AG09309 (cell line): Measurements from ENCODE around the gene GRHL1.

Source experiments
- DNase-seq: peaks from one replicate; pipeline ENCODE4 v3.0.0-alpha.2; 2010; ENCODE audit warnings: low read depth
- H3K4me3 ChIP-seq: 2 replicates; pipeline ENCODE4 v1.5.1; 2011; ENCODE audit warnings: mild to moderate bottlenecking, low read depth, low read length, moderate library complexity; ENCODE audit not compliant: control insufficient read depth
- TF ChIP-seq, protein P1 (sequence below): IDR thresholded peaks from 2 replicates; pipeline ENCODE4 v1.5.1; 2011; ENCODE audit warnings: mild to moderate bottlenecking, low read depth, low read length, inconsistent platforms; ENCODE audit not compliant: insufficient read depth, control insufficient read depth; ENCODE audit errors: missing control alignments

GRHL1 gene

DNA sequence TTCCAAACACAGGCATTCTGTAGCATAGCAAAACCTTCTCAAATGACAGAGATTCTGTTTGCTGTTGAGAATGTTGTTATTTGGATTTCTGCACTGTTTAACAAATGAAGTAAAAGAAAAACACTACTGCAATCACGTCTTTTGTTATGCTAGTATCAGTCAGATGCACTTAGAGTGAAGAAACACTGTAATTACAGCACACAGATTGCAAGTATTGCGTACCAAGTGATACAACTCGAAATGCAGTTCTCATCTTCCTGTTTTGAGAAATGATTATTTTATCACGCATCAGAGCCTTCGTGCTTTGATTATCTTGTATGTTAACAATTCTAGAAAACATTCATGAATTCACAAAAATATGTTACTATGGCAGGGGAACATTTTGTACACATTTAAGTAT is 50.1 kb downstream of the GRHL1 start:
- TF ChIP-seq, protein P1, sequence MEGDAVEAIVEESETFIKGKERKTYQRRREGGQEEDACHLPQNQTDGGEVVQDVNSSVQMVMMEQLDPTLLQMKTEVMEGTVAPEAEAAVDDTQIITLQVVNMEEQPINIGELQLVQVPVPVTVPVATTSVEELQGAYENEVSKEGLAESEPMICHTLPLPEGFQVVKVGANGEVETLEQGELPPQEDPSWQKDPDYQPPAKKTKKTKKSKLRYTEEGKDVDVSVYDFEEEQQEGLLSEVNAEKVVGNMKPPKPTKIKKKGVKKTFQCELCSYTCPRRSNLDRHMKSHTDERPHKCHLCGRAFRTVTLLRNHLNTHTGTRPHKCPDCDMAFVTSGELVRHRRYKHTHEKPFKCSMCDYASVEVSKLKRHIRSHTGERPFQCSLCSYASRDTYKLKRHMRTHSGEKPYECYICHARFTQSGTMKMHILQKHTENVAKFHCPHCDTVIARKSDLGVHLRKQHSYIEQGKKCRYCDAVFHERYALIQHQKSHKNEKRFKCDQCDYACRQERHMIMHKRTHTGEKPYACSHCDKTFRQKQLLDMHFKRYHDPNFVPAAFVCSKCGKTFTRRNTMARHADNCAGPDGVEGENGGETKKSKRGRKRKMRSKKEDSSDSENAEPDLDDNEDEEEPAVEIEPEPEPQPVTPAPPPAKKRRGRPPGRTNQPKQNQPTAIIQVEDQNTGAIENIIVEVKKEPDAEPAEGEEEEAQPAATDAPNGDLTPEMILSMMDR = no peak

DNA sequence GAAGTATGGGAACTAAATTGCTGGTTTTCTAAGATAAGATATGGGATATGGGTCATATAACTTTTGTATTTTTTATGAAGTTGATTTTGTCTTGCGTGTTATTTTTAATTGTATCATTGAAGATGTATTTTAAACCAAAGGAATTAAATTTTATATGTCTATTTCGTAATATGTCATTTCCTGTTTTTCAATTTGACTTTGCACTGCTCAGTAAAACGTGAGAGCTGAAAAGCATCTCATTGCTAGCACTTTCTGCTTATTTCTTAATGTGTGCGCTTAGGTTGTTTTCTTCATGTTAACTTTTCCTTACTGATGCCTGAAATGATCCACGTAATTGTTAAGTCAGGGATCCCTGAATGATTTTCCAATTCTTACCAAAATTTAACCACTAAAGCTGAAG is 50.6 kb downstream of the GRHL1 start:
- TF ChIP-seq, protein P1 = no peak
- no peak overlapping the region for H3K4me3 ChIP-seq
- no peak for DNase-seq

More for the DNA sequence above, 50.1 kb downstream of the GRHL1 start:
- no peak for DNase-seq
- no peak overlapping the region for H3K4me3 ChIP-seq

DNA sequence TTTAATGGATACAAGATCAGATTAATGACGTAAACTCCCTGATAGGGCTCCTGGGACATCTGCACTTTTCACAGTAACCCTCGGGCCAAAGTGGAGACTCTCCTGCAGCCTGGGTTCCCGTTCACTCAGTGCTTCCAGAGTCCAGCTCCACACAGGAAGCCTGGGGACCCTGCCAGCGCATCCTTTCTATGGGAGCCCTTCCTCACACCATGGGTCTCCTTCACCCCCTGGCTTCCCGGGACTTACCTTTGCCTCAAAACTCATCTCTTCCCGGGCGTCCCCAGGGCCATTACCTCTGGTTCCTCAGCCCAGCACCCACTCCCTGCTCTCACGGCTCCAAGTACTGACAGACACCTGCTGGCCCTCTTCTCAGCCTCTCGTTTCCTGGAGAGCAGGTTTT is 51.2 kb downstream of the GRHL1 start:
- DNase-seq = no peak
- TF ChIP-seq, protein P1 = no peak
- H3K4me3 ChIP-seq = no peak overlapping the region

DNA sequence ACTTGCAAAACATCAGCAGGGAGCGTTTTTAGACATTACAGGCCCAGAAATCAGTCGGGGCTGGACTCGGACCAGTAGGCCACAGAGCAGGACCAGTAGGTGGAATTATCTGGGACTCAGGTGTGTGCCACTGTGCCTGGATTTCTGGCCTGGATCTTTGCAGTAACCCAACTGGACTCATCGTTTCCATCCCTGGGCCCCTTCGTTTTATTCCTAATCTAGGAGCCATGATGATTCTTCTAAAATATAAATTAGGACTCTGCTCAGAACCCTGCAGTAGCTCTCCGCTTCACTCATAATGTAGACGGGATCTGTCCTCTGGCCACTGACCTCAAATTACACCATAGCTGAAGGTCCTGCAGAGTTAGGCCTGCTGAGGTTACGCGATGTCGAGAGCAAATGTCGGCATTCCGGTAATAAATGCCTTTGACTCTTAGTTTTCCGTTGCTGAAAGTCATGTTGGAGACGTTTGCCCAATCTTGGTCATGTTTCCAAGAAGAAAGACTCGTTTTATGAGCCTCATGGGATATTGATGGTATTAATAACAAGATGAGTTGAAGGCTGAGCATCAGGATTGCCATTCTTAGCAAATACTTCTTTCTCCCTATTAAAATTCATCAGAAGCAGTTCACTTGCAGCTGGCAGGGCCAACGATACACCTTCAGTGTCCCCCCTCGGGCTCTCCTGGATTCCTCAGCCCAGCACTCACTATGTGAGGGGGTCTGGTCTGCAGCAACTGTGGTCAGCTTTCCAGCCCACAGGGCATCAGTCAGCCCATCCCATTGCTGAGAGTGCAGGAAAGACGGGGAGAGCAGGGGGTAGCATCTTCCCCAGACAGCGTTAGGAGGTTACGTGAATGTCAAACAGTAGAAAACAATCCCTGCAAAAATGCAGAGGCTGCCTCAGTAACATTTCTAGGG is 52.0 kb downstream of the GRHL1 start:
- no peak for DNase-seq
- TF ChIP-seq, protein P1 = no peak
- H3K4me3 ChIP-seq = no peak overlapping the region

DNA sequence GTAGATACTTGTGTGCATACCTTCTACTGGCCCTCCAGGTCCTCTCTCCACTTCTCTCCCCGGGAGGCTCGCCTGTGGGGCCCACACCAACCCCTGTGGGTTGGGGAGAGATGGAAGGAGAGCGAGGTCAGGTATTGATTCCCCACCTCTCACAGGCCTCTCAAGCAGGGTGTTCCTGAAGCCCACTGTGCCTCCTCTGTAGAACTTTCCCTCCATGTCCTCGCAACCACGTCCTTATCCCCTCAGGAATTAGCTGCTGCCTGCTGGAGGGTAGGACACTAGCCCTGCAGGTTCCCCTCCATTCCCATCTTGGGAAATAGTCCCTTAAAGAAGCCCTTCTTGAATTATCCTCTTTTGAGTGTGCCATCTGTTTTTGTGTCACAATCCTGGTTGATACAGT is 52.9 kb downstream of the GRHL1 start:
- DNase-seq = no peak
- TF ChIP-seq, protein P1 = no peak
- H3K4me3 ChIP-seq = no peak overlapping the region

DNA sequence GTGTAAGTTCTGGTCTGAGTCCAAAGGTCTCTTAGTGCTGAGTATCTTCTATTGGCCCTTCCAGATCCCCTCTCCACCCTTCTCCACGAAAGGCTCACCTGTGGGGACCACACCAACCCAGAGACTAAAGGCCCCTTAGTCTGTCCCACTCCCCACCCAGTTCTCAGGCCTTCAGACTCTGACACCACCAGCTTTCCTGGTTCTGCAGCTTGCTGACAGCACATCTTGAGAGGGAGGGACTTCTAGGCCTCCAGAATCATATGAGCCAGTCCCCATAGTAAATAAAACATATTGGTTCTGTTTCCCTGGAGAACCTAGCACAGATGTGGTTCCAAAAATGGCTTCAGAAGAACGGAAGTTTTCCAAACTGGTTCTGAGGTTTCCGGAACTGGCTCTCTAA is 53.3 kb downstream of the GRHL1 start:
- TF ChIP-seq, protein P1 = no peak
- no peak overlapping the region for H3K4me3 ChIP-seq
- no peak for DNase-seq
